Astrocyte (in vitro differentiated cells and primary cell): ENCODE measurements around the gene KCNMA1.

ENCODE experiments used
- EZH2 ChIP-seq: IDR thresholded peaks from 2 replicates; pipeline ENCODE4 v1.6.1; 2012; ENCODE audit warnings: mild to moderate bottlenecking, low read length, inconsistent platforms; ENCODE audit not compliant: insufficient read depth
- TF ChIP-seq, protein P1 (sequence below): IDR thresholded peaks from 2 replicates; pipeline ENCODE4 v1.5.1; 2011; ENCODE audit warnings: low read depth, mild to moderate bottlenecking, inconsistent platforms, low read length, moderate library complexity; ENCODE audit not compliant: insufficient read depth

DNA sequence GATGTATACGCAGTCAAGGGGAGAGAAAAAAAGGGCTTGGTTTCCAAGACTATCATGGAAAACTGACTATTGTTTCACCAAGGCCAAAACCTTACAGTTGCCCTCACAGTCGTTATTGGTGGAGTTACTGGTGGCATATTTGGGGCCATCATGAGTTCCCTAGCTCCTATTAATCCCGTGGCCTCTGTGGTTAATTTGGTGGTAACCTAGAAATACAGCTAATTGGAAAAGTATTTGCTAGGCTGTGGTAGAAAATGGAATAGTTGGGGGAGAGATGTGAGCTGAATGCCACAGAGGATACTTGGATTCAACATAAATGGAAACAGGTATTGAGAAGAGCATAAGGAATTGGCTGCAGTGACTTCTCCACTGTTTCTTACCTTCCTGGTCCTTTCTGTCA lies 450.7 kb downstream of the KCNMA1 start:
- TF ChIP-seq, protein P1, sequence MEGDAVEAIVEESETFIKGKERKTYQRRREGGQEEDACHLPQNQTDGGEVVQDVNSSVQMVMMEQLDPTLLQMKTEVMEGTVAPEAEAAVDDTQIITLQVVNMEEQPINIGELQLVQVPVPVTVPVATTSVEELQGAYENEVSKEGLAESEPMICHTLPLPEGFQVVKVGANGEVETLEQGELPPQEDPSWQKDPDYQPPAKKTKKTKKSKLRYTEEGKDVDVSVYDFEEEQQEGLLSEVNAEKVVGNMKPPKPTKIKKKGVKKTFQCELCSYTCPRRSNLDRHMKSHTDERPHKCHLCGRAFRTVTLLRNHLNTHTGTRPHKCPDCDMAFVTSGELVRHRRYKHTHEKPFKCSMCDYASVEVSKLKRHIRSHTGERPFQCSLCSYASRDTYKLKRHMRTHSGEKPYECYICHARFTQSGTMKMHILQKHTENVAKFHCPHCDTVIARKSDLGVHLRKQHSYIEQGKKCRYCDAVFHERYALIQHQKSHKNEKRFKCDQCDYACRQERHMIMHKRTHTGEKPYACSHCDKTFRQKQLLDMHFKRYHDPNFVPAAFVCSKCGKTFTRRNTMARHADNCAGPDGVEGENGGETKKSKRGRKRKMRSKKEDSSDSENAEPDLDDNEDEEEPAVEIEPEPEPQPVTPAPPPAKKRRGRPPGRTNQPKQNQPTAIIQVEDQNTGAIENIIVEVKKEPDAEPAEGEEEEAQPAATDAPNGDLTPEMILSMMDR = no peak
- TF ChIP-seq EZH2 = no peak
